OCI-LY3 (cell line): ENCODE results near the gene P2RX6.

Experiments
- EZH2phosphoT487 ChIP-seq: fragments of 200-600 bp; shearing (Covaris generic); IDR thresholded peaks from 2 replicates; pipeline ENCODE4 v1.6.1; 2018; ENCODE audit warnings: antibody characterized with exemption, mixed run types, low read depth
- TF ChIP-seq, protein P1 (sequence below): fragments of 200-600, 300-600 bp; sonication (generic); IDR thresholded peaks from 2 replicates; pipeline ENCODE4 v1.5.1; 2014; ENCODE audit warnings: antibody characterized with exemption, low read length, low read depth

DNA sequence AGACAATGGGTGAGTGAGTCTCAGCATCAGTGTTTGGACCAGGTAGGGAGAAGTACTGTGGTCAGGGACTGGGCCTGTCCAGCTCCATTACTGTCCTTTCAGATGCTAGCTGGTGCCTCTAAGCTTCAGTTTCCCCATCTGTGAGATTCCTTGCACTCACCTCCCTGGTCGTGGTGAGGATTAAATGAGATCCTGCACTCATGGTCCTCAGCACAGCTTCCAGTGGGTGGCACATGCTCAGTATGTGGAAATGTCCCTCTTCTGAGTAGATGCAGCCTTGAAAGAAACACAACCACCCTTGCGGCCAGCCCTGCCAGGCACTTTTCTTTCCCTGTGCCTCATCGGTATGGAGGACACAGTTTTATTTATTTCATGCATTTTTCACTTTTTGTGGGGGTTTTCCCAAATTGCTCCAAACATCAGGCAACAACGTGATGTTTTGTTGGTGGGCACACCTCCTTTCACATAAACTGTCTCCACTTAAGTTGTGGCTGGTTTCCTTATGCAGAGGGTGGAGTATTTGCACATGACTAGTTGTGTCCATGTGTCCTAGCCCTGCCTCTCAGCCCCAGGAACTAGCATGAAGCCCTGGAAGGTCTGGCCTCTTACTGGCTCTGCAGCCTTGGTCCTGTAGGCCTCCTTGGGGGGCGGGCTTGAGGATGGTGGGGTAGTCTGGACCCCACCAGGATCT lies 31.7 kb upstream of the P2RX6 start:
- TF ChIP-seq, protein P1, sequence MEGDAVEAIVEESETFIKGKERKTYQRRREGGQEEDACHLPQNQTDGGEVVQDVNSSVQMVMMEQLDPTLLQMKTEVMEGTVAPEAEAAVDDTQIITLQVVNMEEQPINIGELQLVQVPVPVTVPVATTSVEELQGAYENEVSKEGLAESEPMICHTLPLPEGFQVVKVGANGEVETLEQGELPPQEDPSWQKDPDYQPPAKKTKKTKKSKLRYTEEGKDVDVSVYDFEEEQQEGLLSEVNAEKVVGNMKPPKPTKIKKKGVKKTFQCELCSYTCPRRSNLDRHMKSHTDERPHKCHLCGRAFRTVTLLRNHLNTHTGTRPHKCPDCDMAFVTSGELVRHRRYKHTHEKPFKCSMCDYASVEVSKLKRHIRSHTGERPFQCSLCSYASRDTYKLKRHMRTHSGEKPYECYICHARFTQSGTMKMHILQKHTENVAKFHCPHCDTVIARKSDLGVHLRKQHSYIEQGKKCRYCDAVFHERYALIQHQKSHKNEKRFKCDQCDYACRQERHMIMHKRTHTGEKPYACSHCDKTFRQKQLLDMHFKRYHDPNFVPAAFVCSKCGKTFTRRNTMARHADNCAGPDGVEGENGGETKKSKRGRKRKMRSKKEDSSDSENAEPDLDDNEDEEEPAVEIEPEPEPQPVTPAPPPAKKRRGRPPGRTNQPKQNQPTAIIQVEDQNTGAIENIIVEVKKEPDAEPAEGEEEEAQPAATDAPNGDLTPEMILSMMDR, result no peak
- TF ChIP-seq EZH2phosphoT487, result no peak
